ENCODE results near the gene CD84.

CD84 gene

DNA sequence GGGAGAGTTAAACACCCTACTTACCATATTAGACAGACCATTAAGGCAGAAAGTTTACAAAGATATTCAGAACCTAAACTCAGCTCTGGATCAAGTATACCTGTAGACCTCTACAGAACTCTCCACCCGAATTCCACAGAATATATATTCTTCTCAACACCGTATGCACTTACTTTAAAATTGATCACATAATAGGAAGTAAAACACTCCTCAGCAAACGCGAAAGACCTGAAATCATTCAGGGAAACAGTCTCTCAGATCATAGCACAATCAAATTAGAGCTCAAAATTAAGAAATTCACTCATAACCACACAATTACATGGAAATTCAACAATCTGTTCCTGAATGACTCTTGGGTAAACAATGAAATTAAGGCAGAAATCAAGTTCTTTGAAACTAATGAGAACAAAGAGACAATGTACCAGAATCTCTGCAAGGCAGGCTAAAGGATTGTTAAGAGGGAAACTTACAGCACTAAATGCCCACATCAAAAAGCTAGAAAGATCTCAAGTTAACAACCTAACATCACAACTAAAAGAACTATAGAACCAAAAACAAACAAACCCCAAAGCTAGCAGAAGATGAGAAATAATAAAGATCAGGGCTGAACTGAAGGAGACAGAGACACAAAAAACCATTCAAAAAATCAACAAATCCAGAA is 19.1 kb downstream of the CD84 start:
- TF ChIP-seq POLR2AphosphoS5 (IDR thresholded peaks at IDR 0.05; ENCODE audit: low read depth, low read length) (no peak), SIN3A (IDR thresholded peaks at IDR 0.05; ENCODE audit: borderline replicate concordance, insufficient read depth, low read length) (no peak), TAF1 (IDR thresholded peaks at IDR 0.05; ENCODE audit: borderline replicate concordance, insufficient read depth, low read length) (no peak), FOXP2 (optimal IDR thresholded peaks at IDR 0.05; ENCODE audit: borderline replicate concordance, extremely low read depth, extremely low read length, insufficient read depth) (no peak), REST (IDR thresholded peaks at IDR 0.05; ENCODE audit: insufficient read depth in 1 of 2, low read depth in 2 of 2, low read length in 2 of 2) (no peak)

- no peak for TF ChIP-seq POLR2AphosphoS5 (IDR thresholded peaks at IDR 0.05; ENCODE audit: low read depth, low read length)
Observed at GRCh38 chr1:160558660-160559380, 20.5 kb downstream of the CD84 start.

- TF ChIP-seq FOXP2 (optimal IDR thresholded peaks at IDR 0.05; ENCODE audit: borderline replicate concordance, extremely low read depth, extremely low read length, insufficient read depth) (no peak), REST (IDR thresholded peaks at IDR 0.05; ENCODE audit: insufficient read depth in 1 of 2, low read depth in 2 of 2, low read length in 2 of 2) (no peak), TAF1 (IDR thresholded peaks at IDR 0.05; ENCODE audit: borderline replicate concordance, insufficient read depth, low read length) (no peak)
Observed at GRCh38 chr1:160553778-160554177, 25.5 kb downstream of the CD84 start.

- TF ChIP-seq SIN3A (IDR thresholded peaks at IDR 0.05; ENCODE audit: borderline replicate concordance, insufficient read depth, low read length) (no peak), TAF1 (IDR thresholded peaks at IDR 0.05; ENCODE audit: borderline replicate concordance, insufficient read depth, low read length) (no peak), REST (IDR thresholded peaks at IDR 0.05; ENCODE audit: insufficient read depth in 1 of 2, low read depth in 2 of 2, low read length in 2 of 2) (no peak), POLR2AphosphoS5 (IDR thresholded peaks at IDR 0.05; ENCODE audit: low read depth, low read length) (no peak), FOXP2 (optimal IDR thresholded peaks at IDR 0.05; ENCODE audit: borderline replicate concordance, extremely low read depth, extremely low read length, insufficient read depth) (no peak)
Observed at GRCh38 chr1:160552425-160552824, 26.9 kb downstream of the CD84 start.

DNA sequence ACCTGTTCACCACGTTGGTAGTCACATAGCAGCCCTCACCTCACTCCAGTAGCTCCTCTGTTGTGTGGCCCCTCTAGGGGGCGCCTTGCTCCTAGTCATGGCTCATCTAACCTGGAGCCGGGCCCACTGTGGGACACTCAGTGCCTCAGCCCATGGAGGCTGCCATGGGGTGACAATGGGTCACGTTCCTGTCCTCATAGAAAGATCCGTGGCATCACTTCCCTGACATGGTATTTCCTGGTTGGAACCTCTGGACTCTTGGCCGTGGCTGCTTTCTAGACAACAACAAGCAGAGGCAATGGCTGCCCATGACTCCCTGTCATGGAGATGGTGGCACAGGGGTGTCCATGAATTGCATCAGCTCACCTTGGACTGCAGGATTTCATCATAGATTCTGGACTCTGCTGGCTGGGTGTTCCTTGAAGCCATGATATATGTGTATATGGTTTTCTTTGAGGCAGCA is 28.7 kb downstream of the CD84 start:
- TF ChIP-seq SIN3A (IDR thresholded peaks at IDR 0.05; ENCODE audit: borderline replicate concordance, insufficient read depth, low read length) (no peak), FOXP2 (optimal IDR thresholded peaks at IDR 0.05; ENCODE audit: borderline replicate concordance, extremely low read depth, extremely low read length, insufficient read depth) (no peak), REST (IDR thresholded peaks at IDR 0.05; ENCODE audit: insufficient read depth in 1 of 2, low read depth in 2 of 2, low read length in 2 of 2) (no peak), POLR2AphosphoS5 (IDR thresholded peaks at IDR 0.05; ENCODE audit: low read depth, low read length) (no peak), TAF1 (IDR thresholded peaks at IDR 0.05; ENCODE audit: borderline replicate concordance, insufficient read depth, low read length) (no peak)
